ENCODE measurements around the gene ALK.

ALK gene

DNA sequence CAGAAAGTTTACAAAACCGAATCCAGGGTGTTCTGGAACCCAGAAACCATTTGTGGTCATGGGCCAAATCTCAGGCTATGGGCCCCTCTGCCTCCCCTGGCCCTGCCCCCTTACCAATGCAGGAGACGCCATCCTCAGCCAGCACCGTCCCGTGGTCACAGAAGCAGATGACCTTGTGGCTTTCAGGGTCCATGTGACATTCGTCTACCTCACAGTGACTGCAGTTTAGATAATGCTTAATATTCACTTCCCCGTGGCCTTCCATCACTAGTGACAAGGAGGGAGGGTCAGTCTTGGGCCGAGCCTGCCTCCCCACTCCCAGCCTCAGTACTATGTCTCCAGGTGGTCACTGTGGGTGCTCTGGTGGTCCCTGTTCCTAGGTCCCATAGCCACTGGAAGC lies 694.6 kb downstream of the ALK start:
- H3K4me1 ChIP-seq (ENCODE audit: insufficient read depth, low read length): no peaks in the 10 kb centered on the region
- H4K20me1 ChIP-seq (ENCODE audit: insufficient read depth, low read length): peaks cover 10% of the 10 kb centered on the region
- H3K4me2 ChIP-seq (ENCODE audit: insufficient read depth, low read length): no peak overlapping the region
- no peak overlapping the region for H3K4me3 ChIP-seq (ENCODE audit: low read depth in 1 of 2, low read length in 2 of 2)
- TF ChIP-seq, protein P1, sequence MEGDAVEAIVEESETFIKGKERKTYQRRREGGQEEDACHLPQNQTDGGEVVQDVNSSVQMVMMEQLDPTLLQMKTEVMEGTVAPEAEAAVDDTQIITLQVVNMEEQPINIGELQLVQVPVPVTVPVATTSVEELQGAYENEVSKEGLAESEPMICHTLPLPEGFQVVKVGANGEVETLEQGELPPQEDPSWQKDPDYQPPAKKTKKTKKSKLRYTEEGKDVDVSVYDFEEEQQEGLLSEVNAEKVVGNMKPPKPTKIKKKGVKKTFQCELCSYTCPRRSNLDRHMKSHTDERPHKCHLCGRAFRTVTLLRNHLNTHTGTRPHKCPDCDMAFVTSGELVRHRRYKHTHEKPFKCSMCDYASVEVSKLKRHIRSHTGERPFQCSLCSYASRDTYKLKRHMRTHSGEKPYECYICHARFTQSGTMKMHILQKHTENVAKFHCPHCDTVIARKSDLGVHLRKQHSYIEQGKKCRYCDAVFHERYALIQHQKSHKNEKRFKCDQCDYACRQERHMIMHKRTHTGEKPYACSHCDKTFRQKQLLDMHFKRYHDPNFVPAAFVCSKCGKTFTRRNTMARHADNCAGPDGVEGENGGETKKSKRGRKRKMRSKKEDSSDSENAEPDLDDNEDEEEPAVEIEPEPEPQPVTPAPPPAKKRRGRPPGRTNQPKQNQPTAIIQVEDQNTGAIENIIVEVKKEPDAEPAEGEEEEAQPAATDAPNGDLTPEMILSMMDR (IDR thresholded peaks at IDR 0.05; ENCODE audit: borderline replicate concordance, extremely low read depth, low read length, poor library complexity, severe bottlenecking): no peak
- TF ChIP-seq EZH2 (IDR thresholded peaks at IDR 0.05; ENCODE audit: borderline replicate concordance, low read depth, low read length, severe bottlenecking): no peak
- DNase-seq (no peak), ATAC-seq (ENCODE audit: insufficient read depth, low read depth) (no peak)
- no peaks in the 10 kb centered on the region for H3K36me3 ChIP-seq (ENCODE audit: insufficient read depth, low read length)
- no peak overlapping the region for H3K9ac ChIP-seq (ENCODE audit: low read depth, low read length)
- no peaks in the 10 kb centered on the region for H3K9me3 ChIP-seq (ENCODE audit: insufficient read depth, low read length, severe bottlenecking)
- H2AFZ ChIP-seq (ENCODE audit: low read depth, low read length): no peak overlapping the region
- no peaks in the 10 kb centered on the region for H3K79me2 ChIP-seq (ENCODE audit: insufficient read depth, low read length)
- no peak overlapping the region for H3K27ac ChIP-seq (ENCODE audit: low read length)
- H3K27me3 ChIP-seq (ENCODE audit: insufficient read depth, low read length, poor library complexity): peaks cover 11% of the 10 kb centered on the region

DNA sequence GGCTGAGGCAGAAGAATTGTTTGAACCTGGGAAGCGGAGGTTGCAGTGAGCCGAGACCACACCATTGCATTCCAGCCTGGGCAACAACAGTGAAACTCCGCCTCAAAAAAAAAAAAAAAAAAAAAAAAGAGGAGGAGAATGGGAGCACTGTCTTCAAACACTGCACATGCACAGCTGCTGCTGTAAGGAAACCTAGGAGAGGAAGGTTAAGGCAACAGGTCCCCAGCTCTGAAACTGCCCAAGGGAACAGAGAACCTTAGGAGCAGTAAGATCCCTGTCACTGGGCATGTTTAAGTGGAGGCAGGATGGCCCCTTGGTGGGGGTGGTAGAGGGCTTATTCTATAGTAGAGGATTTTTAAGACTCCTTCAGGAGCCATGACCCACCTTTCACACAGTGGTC lies 695.0 kb downstream of the ALK start:
- H3K27me3 ChIP-seq (ENCODE audit: insufficient read depth, low read length, poor library complexity): peaks cover 11% of the 10 kb centered on the region
- no peaks in the 10 kb centered on the region for H3K4me1 ChIP-seq (ENCODE audit: insufficient read depth, low read length)
- no peak overlapping the region for H2AFZ ChIP-seq (ENCODE audit: low read depth, low read length)
- DNase-seq (no peak), ATAC-seq (ENCODE audit: insufficient read depth, low read depth) (no peak)
- no peak overlapping the region for H3K4me3 ChIP-seq (ENCODE audit: low read depth in 1 of 2, low read length in 2 of 2)
- no peaks in the 10 kb centered on the region for H3K9me3 ChIP-seq (ENCODE audit: insufficient read depth, low read length, severe bottlenecking)
- peaks cover 10% of the 10 kb centered on the region for H4K20me1 ChIP-seq (ENCODE audit: insufficient read depth, low read length)
- H3K36me3 ChIP-seq (ENCODE audit: insufficient read depth, low read length): no peaks in the 10 kb centered on the region
- H3K4me2 ChIP-seq (ENCODE audit: insufficient read depth, low read length): no peak overlapping the region
- H3K9ac ChIP-seq (ENCODE audit: low read depth, low read length): no peak overlapping the region
- no peaks in the 10 kb centered on the region for H3K79me2 ChIP-seq (ENCODE audit: insufficient read depth, low read length)
- H3K27ac ChIP-seq (ENCODE audit: low read length): no peak overlapping the region
- TF ChIP-seq, protein P1 (IDR thresholded peaks at IDR 0.05; ENCODE audit: borderline replicate concordance, extremely low read depth, low read length, poor library complexity, severe bottlenecking): no peak
- TF ChIP-seq EZH2 (IDR thresholded peaks at IDR 0.05; ENCODE audit: borderline replicate concordance, low read depth, low read length, severe bottlenecking): no peak

DNA sequence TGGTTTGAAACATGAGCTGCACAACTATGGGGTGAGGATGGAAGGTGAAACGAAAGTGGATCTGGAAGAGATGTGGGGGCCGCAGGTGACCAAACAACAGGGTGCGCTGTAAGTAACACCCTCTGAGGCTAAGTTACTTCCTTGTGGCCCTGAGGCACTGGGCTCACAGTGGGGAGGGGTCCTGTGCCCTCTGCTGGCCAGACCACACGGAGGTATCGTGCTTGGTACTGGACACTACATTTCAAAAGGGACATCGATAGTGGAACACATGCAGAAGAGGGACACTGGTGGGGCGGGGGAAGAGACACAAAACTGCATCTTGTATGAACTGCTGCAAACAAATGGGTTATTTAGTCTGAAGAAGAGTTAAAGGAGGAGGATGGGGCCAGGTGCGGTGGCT lies 695.6 kb downstream of the ALK start:
- Histone ChIP-seq H3K4me2 (ENCODE audit: insufficient read depth, low read length) (no peak overlapping the region), H2AFZ (ENCODE audit: low read depth, low read length) (no peak overlapping the region), H3K9ac (ENCODE audit: low read depth, low read length) (no peak overlapping the region), H3K4me3 (ENCODE audit: low read depth in 1 of 2, low read length in 2 of 2) (no peak overlapping the region), H4K20me1 (ENCODE audit: insufficient read depth, low read length) (peaks cover 10% of the 10 kb centered on the region), H3K36me3 (ENCODE audit: insufficient read depth, low read length) (no peaks in the 10 kb centered on the region), H3K4me1 (ENCODE audit: insufficient read depth, low read length) (no peaks in the 10 kb centered on the region), H3K9me3 (ENCODE audit: insufficient read depth, low read length, severe bottlenecking) (no peaks in the 10 kb centered on the region), H3K79me2 (ENCODE audit: insufficient read depth, low read length) (no peaks in the 10 kb centered on the region), H3K27me3 (ENCODE audit: insufficient read depth, low read length, poor library complexity) (peaks cover 11% of the 10 kb centered on the region), H3K27ac (ENCODE audit: low read length) (no peak overlapping the region)
- ATAC-seq (ENCODE audit: insufficient read depth, low read depth): no peak
- TF ChIP-seq, protein P1 (IDR thresholded peaks at IDR 0.05; ENCODE audit: borderline replicate concordance, extremely low read depth, low read length, poor library complexity, severe bottlenecking): no peak
- TF ChIP-seq EZH2 (IDR thresholded peaks at IDR 0.05; ENCODE audit: borderline replicate concordance, low read depth, low read length, severe bottlenecking): no peak
- no peak for DNase-seq

Measured in DND-41 (cell line).